HepG2 (cell line): ENCODE measurements around the gene COL13A1. TPM values are rescaled to one million over a fixed set of nuclear protein-coding genes. Genes with fewer than 3 reads are reported as not detected.

Experiments
- ATAC-seq: fragments of 200-7000 bp; cut with Tn5 transposase; 3 replicates; pipeline ENCODE4 v1.9.1; 2020; ENCODE audit warnings: mild to moderate bottlenecking, moderate library complexity
- BruUV-seq: library from RNA; stranded (reverse); fragments of 400-500 nt; replicated peaks from 2 replicates; lab custom pipeline; 2021; lab: Mats Ljungman, UMichigan
- CTCF ChIA-PET: fragments of 300-600 bp; formaldehyde crosslinking; extraction: SDS; loops from one replicate; lab custom pipeline; 2021; ENCODE audit warnings: low total read pairs, inconsistent platforms, low intra/inter-chr PET ratio; lab: Yijun Ruan, JAX
- POLR2A ChIA-PET: fragments of 350-600 bp; sonication (Branson Sonifier 250); formaldehyde crosslinking; loops from one replicate; lab custom pipeline; 2020; ENCODE audit warnings: antibody characterized with exemption, inconsistent platforms; lab: Yijun Ruan, JAX
- DNase-seq: peaks from one replicate; pipeline ENCODE4 v3.0.0-alpha.2; 2015; ENCODE audit warnings: low spot score
- FAIRE-seq: peaks from 3 replicates; lab custom pipeline; 2011; peaks lifted over from hg19 to GRCh38; lab: Jason Lieb, UNC
- H2AFZ ChIP-seq: one replicate; pipeline ENCODE4 v1.6.1; 2011; ENCODE audit warnings: low read length, inconsistent platforms
- H3K27ac ChIP-seq: fragments of 300-600 bp; 3 replicates; pipeline ENCODE4 v1.8.0; 2011; ENCODE audit warnings: mixed run types, mild to moderate bottlenecking, mixed read lengths, low read length, inconsistent platforms; ENCODE audit not compliant: insufficient read depth; ENCODE audit errors: extremely low read length
- H3K27me3 ChIP-seq, 2 experiments: fragments of 200-600 bp in 1 of 2; 2 replicates in 1 of 2; 3 replicates in 1 of 2; pipeline versions ENCODE4 v1.6.0 to v1.8.0; 2011; ENCODE audit warnings: low read length in 2 of 2, mild to moderate bottlenecking in 2 of 2, moderate library complexity in 2 of 2, inconsistent platforms in 1 of 2; ENCODE audit not compliant: insufficient read depth in 2 of 2, control insufficient read depth in 1 of 2
- H3K36me3 ChIP-seq, 2 experiments: fragments of 200-600 bp in 1 of 2; replicated peaks in 1 of 2; 2 replicates in 1 of 2; 3 replicates in 1 of 2; pipeline versions ENCODE4 v1.5.1 to v1.8.0; 2011; ENCODE audit warnings: low read length in 2 of 2, inconsistent platforms in 1 of 2; ENCODE audit not compliant: insufficient read depth in 2 of 2, control insufficient read depth in 1 of 2
- H3K4me1 ChIP-seq: 2 replicates; pipeline ENCODE4 v1.5.1; 2012; ENCODE audit warnings: low read length, inconsistent platforms; ENCODE audit not compliant: insufficient read depth
- H3K4me2 ChIP-seq: 2 replicates; pipeline ENCODE4 v1.6.0; 2011; ENCODE audit warnings: low read depth, low read length, inconsistent platforms
- H3K4me3 ChIP-seq, 3 experiments: fragments of 200-600 bp in 1 of 3; sonication (generic), shearing (Covaris generic) in 1 of 3; replicated peaks in 1 of 3; 2 replicates each; pipeline ENCODE4 v1.5.1; 2011 to 2016; ENCODE audit warnings: low read length in 3 of 3, inconsistent platforms in 2 of 3, low read depth in 2 of 3, mild to moderate bottlenecking in 2 of 3, control low read depth in 1 of 3, mixed read lengths in 1 of 3; ENCODE audit not compliant: insufficient read depth in 1 of 3
- H3K79me2 ChIP-seq: one replicate; pipeline ENCODE4 v1.6.1; 2011; ENCODE audit warnings: low read length, inconsistent platforms; ENCODE audit not compliant: insufficient read depth
- H3K9ac ChIP-seq: 2 replicates; pipeline ENCODE4 v1.6.0; 2011; ENCODE audit warnings: mild to moderate bottlenecking, low read depth, low read length, inconsistent platforms; ENCODE audit not compliant: insufficient read depth
- H3K9me3 ChIP-seq: 2 replicates; pipeline ENCODE4 v1.5.1; 2012; ENCODE audit warnings: mild to moderate bottlenecking, low read length
- H4K20me1 ChIP-seq: 2 replicates; pipeline ENCODE4 v1.6.0; 2011; ENCODE audit warnings: inconsistent platforms, mild to moderate bottlenecking, low read length, moderate library complexity; ENCODE audit not compliant: insufficient read depth
- AKNA ChIP-seq: sonication (generic); formaldehyde crosslinking; IDR thresholded peaks from 2 replicates; pipeline ENCODE4 v1.4.0; 2020; ENCODE audit warnings: missing genetic modification reagents, borderline replicate concordance
- KMT2B ChIP-seq: IDR thresholded peaks from 2 replicates; pipeline ENCODE4 v1.6.1; 2016; ENCODE audit warnings: missing genetic modification reagents, missing compliant biosample characterization
- STAT6 ChIP-seq: sonication (generic); formaldehyde crosslinking; IDR thresholded peaks from 2 replicates; pipeline ENCODE4 v1.4.0; 2020; ENCODE audit warnings: missing genetic modification reagents, mild to moderate bottlenecking, borderline replicate concordance
- ZBTB8A ChIP-seq: sonication (generic); formaldehyde crosslinking; IDR thresholded peaks from 2 replicates; pipeline ENCODE4 v1.4.0; 2020; ENCODE audit warnings: mild to moderate bottlenecking, low read depth, missing genetic modification reagents, borderline replicate concordance
- ZNF17 ChIP-seq: sonication (generic); formaldehyde crosslinking; IDR thresholded peaks from 2 replicates; pipeline ENCODE4 v1.5.0; 2020; ENCODE audit warnings: mild to moderate bottlenecking, missing genetic modification reagents
- WGBS: methylation state at CpG from one replicate; pipeline ENCODE4 v1.1.6; 2017; ENCODE audit warnings: low lambda C conversion rate; 5-methylcytosine and 5-hydroxymethylcytosine counted together
- in situ Hi-C: cut with HindIII; loops from 2 replicates; pipeline ENCODE4 v1.10.0; 2017; ENCODE audit warnings: low pct_unique_long_range_greater_than_20kb; ENCODE audit not compliant: extremely low pct_ligation_motif_present
- intact Hi-C: fragments of 100-400 bp; cut with micrococcal nuclease; formaldehyde crosslinking; loops from one replicate; pipeline ENCODE4 v1.10.0; 2022; ENCODE audit not compliant: unreplicated experiment
- polyA plus RNA-seq, 8 experiments: library from polyadenylated mRNA; depleted of rRNA in 3 of 8; stranded (reverse) in 7 of 8; unstranded in 1 of 8; fragments of >200 nt; fragmentation: Illumina TruSeq in 4 of 8; extraction: Trizol in 4 of 8; gene quantifications; 2 replicates each; pipeline versions ENCODE4 v1.2.1 to v1.2.3, GENCODE V29; 2011 to 2016; ENCODE audit warnings: low read depth in 4 of 8, missing spikeins in 1 of 8, mixed read lengths in 1 of 8; ENCODE audit not compliant: insufficient read depth in 1 of 8
- total RNA-seq, 5 experiments: library from RNA; depleted of rRNA; stranded (reverse); fragments of >200 nt; fragmentation: Illumina TruSeq; extraction: Trizol; gene quantifications; 2 replicates each; pipeline ENCODE4 v1.2.3, GENCODE V29; 2016; ENCODE audit warnings: low read depth in 1 of 5

COL13A1 gene
- total and polyA plus RNA-seq, 2 of the 13 experiments (the other 11 are each of a cell fraction or from before 2014, with no cell fraction given) = 0.07 TPM; not detected in 1

- in situ Hi-C loops = no loop called here
- WGBS = 40% methylated on average over 11 of the region's 17 CpGs
- H3K9me3 ChIP-seq = no peaks in the 10 kb centered on the region
- no peaks in the 10 kb centered on the region for H3K36me3 ChIP-seq
- H3K4me1 ChIP-seq = peaks cover 9% of the 10 kb centered on the region; the same call in 1 of the 2 replicates
- H2AFZ ChIP-seq = no peak overlapping the region
- ChIA-PET CTCF (no interaction called here), POLR2A (no interaction called here)
- no peak for TF ChIP-seq STAT6 (CRISPR knock-in tag)
- TF ChIP-seq ZNF17 (CRISPR knock-in tag) = no peak
- no peak for TF ChIP-seq AKNA (CRISPR knock-in tag)
- no peak for TF ChIP-seq KMT2B (CRISPR knock-in tag)
- no peak for TF ChIP-seq ZBTB8A (CRISPR knock-in tag)
- intact Hi-C loops = no loop called here
- peaks cover 4 to 55% of the 10 kb centered on the region in 2 experiments; a peak in 3 of 5 replicates for H3K27me3 ChIP-seq
- DNase-seq (no peak), ATAC-seq (no peak), FAIRE-seq (no peak)
- H3K4me2 ChIP-seq = no peak overlapping the region
- H3K9ac ChIP-seq = no peak overlapping the region
- no peaks in the 10 kb centered on the region for H4K20me1 ChIP-seq
- no peak overlapping the region for H3K4me3 ChIP-seq
- no TSS peak for BruUV-seq
- H3K27ac ChIP-seq = no peak overlapping the region
- no peaks in the 10 kb centered on the region for H3K79me2 ChIP-seq
Observed at GRCh38 chr10:69961881-69962745, 160.4 kb downstream of the COL13A1 start.
